NCI-H748 (cell line): ENCODE measurements around the gene GNAS.
A peak's percentile ranks its signal among the peaks of the same experiment; 100 is the strongest.
"Not testable (repeated sequence)": the region's sequence is repeated elsewhere in the genome, so short reads cannot be mapped to it uniquely, and the experiment has no call there.

Experiments
- DNase-seq: peaks from one replicate; lab custom pipeline; 2025; ENCODE audit not compliant: unreplicated experiment; lab: John Stamatoyannopoulos, UW

Gene GNAS

GRCh38 chr20:58852543-58853271, at the start of gene GNAS:
GNAS (plus strand) TSS chr20:58852716.
- DNase-seq = no peak

- DNase-seq = no peak
Observed at GRCh38 chr20:58803533-58803932, 49.0 kb upstream of the GNAS start.

GRCh38 chr20:58807801-58808200, 44.7 kb upstream of the GNAS start:
- DNase-seq = no peak

- DNase-seq = no peak
Observed at GRCh38 chr20:58808271-58809046, 44.1 kb upstream of the GNAS start.

GRCh38 chr20:58810116-58810878, 42.2 kb upstream of the GNAS start:
- no peak for DNase-seq

GRCh38 chr20:58810879-58811250, 41.7 kb upstream of the GNAS start:
- no peak for DNase-seq

- DNase-seq = no peak
Observed at GRCh38 chr20:58811334-58811733, 41.2 kb upstream of the GNAS start.

- DNase-seq = peak; percentile 13
Observed at GRCh38 chr20:58813369-58813768, 39.1 kb upstream of the GNAS start.

- no peak for DNase-seq
Observed at GRCh38 chr20:58815448-58815847, 37.1 kb upstream of the GNAS start.

GRCh38 chr20:58816051-58816450, 36.5 kb upstream of the GNAS start:
- no peak for DNase-seq

- DNase-seq = peak; percentile 2
Observed at GRCh38 chr20:58816957-58817651, 35.4 kb upstream of the GNAS start.

- DNase-seq = no peak
Observed at GRCh38 chr20:58817748-58818147, 34.8 kb upstream of the GNAS start.

GRCh38 chr20:58818586-58819285, 33.8 kb upstream of the GNAS start:
- DNase-seq = no peak

GRCh38 chr20:58819921-58820320, 32.6 kb upstream of the GNAS start:
- DNase-seq = no peak

- not testable (repeated sequence) for DNase-seq
Observed at GRCh38 chr20:58820515-58820914, 32.0 kb upstream of the GNAS start.

GRCh38 chr20:58822149-58822548, 30.4 kb upstream of the GNAS start:
- no peak for DNase-seq

- DNase-seq = no peak
Observed at GRCh38 chr20:58822748-58823730, 29.5 kb upstream of the GNAS start.

- no peak for DNase-seq
Observed at GRCh38 chr20:58824843-58825242, 27.7 kb upstream of the GNAS start.

- no peak for DNase-seq
Observed at GRCh38 chr20:58825450-58825849, 27.1 kb upstream of the GNAS start.
